ENCODE data around the gene CAMTA2.

CAMTA2 gene

DNA sequence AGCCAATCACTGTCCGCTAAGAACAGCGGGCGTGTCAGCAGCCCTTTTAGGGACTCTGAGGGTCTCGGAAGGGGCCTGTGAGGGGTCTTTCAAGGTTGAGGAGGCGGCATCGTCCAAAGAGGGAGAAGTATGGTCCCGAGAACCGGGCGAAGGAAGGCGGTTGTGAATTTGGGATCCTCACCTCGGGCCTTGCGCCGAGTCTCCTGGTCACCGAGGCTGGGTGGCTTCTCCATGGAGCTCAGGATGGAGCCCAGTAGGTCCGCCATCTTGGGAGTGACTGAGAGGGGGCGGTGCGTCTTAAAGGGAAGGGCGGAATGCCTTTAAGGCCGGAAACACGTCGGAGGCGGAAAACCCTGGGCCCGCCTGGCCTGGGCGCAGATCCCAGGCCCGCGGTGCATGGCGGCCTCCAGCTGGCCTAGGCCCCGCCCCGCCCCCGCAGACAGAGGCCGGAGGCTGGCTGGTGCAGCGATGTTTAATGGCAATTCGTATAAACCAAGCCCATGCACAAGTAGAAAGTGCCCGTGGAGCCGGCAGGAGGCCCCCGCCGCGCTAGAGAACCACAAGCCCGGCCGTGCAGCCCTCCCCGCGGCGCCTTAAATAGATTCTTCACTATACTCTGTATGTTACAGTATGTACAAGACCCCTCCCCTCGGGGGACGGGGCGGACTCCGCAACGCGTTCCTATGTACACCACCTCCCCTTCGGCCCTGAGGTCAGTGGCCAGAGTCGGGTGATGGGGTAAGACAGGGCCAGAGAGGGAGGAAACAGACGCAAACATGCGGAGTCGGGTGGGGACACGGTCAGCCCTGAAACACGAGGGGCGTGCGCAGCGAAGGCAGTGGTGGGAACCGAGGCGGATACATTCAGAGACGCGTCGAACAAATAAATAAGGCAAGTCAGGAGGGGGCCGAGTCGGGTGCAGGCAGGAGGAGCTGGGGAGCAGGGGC, 19.7 kb downstream of the CAMTA2 start, which contains the start of gene SPAG7:
TSS of gene SPAG7 (minus strand) at position 279 of the 947 bp plus-strand sequence. CDS start at position 266, 13 bp downstream.
- peak; percentile 88 for DNase-seq

DNA sequence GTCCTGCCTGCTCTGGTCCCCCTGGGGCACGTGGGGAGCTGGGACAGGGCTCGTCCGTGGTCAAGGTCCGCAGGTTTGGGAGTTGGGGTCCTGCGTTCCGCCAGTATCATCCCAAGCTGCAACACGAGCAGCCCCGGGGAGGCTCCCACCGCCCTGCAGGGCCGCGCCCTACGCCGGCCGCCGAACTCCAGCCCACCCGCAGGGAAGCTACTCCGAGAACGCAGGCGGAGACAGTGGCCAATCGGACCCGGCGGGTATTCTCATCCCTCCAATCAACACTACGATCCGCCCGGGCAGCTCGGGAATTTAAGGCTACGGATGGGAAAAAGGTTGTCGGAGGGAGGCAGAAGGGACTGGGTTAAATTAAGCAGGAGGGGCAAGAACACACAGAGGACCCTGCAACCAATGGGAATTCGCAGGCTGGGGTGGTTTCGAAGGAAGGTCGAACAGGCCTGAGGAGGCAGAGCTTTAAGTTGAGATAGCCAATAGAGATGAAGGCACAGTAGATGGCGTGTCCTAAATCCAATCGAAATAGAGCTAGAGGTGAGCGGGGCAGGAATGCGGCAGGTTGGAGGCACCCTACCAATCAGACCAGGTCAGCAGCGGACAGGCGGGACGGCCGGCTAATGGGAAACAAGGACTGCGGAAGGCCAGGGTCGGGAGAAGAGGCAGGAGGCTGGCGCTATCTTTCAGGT, 20.5 kb downstream of the CAMTA2 start:
- DNase-seq = peak; percentile 91

DNA sequence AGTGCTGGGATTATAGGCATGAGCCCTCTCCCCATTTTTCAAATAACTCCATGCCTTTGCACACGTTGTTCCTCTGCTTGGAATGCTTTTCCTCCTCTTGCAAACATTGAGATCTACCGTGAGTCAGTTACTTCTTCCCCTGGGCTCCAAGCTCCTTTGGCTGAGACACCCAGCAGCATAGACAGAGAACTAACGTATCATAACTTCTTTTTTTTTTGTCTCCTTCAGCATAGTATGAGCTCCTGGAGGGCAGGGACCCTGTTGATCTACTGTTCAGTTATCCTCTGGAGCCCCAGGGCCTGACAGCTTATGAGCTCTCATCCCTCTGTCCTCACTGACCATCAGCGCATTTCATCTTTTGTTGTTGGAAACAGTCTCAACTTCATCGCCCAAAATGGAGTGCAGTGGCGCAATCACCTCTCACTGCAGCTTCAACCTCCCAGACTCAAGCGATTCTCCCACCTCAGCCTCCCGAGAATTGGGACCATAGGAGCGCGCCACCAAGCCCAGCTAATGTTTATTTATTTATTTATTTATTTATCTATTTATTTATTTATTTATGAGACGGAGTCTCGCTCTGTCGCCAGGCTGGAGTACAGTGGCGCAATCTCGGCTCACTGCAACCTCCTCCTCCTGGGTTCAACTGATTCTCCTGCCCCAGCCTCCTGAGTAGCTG, 22.0 kb downstream of the CAMTA2 start:
- no peak for DNase-seq

DNA sequence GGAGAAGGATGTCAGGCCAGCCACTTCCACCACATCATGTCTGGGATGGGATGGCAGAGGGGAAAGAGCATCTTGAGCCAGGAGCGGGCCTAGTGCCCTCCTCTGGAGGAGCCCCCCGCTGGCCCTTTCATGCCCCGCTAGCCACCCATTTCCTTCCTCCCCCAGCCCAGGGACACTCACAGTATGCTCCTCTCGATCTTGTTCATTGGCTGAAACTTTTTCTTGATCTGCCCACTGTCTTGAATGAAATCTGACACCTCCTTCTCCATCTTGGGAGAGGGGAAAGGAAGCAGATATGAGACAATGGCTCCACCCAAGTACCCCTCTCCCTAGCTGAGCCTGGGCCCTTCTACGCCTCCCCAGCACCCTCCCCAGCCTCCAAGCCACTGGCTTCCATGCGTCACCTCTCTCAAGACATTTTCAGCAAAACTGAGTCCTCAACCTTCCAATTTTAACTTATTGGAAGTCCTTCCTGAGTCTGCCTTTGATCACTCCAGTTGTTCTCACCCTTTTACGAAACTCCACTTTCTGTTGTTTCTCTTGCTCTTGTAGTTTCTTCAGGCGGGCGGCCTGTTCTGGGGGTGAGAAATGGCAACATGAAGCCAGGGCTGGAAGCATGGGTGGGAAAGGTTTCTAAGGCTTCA, 27.1 kb downstream of the CAMTA2 start:
- no peak for DNase-seq

DNA sequence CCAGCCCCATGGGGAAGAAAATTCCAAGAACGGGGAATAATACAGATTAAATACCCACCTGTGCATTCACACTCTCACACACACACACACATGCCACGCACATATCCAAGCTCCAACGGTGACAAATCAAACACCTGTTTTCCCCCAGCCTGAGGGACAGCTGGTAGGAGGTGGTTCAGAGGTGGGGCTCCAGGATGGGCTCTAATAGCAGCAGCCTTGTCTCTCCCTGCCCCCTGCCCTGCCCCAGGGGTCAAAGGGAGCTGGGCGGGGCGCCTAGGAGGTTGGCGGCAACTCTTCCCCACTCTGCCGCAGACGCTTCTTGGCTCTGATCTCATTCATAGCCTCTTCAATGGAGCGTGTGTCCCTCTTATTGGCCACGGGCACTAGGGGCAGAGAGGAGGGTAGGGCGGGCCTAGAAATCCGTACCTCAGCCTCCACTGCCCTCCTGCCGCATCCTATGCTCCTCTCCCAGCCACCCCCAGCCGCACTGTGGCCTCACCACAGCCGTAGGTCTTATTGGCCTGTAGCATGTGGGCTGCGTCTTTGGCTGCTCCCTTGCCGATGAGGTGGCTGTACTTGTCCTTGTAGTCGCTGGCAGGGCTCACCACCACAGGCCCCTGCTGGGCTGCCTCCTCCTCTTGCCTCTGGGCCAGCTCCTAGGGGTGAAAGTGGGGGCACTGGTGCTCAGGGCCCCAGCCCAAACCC, 28.1 kb downstream of the CAMTA2 start:
- no peak for DNase-seq

DNA sequence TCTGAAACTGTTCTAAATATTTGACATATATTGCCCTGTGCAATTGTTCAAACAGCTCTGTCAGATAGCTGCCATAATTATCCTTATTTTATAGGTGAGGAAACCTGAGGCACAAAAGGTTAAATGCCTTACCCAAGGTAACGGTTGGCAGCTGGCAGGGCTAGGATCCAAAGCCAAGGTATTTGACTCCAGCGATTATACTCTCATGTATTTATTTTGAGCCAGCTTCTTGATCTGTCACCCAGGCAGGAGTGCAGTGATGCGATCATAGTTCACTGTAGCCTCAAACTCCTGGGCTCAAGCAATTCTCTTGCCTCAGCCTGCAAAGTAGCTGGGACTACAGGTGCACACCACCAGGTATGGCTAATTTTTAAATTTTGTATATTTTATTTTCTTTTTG, 29.4 kb downstream of the CAMTA2 start:
- no peak for DNase-seq

DNA sequence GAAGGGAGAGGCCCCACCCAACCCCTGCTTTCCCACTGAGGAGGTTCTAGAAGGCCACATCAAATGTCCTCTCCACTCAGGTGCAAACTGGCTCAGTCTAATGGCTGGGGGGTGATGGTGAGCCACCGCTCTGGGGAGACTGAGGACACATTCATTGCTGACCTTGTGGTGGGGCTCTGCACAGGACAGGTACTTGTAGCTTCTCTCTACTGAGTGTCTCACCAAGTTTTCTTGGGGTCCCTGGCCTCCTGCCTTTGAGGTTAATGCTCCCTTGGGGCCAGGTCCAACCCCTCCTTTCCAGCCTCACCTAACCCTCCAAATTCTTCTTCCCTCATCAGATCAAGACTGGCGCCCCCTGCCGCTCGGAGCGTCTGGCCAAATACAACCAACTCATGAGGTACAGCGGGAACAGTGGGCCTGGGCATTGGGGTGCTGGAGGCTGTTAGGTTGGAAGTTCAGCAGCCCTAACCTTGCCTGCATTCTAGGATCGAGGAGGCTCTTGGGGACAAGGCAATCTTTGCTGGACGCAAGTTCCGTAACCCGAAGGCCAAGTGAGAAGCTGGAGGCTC, 30.9 kb downstream of the CAMTA2 start:
- no peak for DNase-seq

DNA sequence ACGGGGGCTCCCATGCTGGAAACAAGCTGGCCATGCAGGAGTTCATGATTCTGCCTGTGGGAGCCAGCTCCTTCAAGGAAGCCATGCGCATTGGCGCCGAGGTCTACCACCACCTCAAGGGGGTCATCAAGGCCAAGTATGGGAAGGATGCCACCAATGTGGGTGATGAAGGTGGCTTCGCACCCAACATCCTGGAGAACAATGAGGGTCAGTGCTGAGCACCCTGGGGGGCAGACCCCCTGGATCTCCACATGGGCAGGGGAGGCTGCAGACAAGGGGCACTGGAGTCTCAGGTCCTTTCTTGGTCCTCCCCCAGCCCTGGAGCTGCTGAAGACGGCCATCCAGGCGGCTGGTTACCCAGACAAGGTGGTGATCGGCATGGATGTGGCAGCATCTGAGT, 32.4 kb downstream of the CAMTA2 start:
- DNase-seq = no peak

DNA sequence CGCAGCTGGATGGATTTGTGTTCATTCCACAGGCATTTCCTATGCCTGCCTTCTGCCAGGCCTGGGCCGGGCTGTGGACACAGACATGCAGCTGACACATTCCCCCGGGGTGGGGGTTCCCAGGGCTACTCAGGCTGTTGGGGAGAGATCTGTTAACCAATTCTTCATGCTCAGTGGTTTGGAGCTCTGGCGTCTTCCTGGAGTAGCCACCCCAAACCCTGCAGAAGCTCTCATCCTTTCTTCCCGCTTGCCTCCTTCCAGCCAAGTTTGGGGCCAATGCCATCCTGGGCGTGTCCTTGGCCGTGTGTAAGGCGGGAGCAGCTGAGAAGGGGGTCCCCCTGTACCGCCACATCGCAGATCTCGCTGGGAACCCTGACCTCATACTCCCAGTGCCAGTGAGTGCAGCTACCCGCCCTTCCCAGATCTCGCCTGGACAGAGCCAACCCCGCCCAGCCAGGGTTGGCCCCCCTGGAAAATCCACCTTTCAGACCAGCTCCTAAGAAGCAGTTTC, 34.0 kb downstream of the CAMTA2 start:
- no peak for DNase-seq

DNA sequence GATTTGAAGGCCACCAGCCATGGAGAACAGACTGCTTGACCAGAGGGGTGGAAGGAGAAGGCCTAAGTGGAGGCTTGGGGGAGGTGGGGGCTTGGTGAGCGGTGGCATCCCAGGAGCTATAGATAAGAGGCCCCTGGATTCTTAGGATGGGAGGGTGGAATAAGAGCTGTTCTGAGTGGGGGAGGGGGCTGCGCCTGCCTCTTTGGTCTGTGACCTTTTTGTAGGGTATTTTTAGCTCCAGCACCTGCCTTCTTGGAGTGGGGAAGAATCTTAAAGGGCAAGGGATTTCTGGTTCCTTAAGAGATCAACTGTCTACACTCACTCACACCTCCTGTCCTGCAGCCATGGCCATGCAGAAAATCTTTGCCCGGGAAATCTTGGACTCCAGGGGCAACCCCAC, 36.0 kb downstream of the CAMTA2 start:
- DNase-seq = no peak

DNA sequence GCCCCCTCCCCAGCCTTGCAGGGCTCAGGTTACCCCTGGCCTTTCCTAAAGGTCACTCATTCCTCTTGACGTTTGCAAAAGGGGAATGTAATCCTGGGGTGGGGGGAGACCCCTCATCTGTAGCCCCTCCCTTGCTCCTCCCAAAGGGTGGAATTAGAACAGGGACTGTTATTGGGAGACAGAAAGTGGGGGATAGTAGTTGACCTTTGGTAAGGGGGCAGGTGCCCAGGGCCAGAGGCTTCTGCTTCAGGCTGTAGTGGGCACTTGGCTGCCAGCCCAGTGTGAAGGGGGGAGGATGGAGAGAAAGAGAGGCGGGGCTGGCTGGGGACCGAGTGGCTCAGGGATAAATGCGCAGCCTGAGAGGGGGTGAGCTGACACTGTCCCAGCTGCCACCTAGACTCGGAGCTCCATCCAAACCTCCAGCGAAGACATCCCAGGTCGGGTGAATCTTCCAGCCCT, 36.7 kb downstream of the CAMTA2 start, which contains the start of gene ENO3:
TSS of gene ENO3 (plus strand) at position 374 of the 459 bp plus-strand sequence. CDS start 711 bp downstream, outside the sequence.
- DNase-seq = no peak

DNA sequence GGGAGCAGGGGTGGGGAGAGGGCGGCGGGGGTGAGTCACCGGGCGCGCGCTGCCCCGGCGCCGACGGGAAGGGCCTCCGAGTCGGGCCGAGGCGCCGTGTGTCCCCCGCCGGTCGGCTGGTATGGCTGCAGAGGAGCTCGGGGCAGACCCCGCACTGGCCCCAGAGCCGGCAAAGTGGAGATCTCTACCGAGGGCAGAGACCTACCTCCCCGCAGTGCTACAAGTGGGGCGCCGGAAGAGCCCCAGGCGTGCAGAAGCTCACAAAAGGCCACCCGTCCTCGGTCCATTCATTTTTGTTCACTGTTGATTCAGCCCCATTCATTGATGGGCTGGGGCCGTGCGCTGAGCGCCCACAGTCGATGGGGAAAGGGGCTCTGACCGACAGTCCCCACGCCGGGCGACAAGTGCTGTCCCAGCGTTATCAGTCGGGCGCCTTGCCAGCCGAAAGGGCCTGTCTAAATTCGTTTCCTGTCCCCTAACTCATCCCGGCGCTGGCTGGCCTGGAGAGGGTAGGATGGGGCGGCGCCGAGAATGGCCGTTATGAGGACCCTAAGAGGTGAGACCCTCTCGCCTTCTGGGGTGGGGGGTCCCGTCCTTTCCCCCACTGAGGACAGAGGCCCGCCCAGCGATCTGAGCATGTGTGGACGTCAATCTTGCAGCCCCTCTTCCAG, 37.3 kb downstream of the CAMTA2 start:
- DNase-seq = no peak

DNA sequence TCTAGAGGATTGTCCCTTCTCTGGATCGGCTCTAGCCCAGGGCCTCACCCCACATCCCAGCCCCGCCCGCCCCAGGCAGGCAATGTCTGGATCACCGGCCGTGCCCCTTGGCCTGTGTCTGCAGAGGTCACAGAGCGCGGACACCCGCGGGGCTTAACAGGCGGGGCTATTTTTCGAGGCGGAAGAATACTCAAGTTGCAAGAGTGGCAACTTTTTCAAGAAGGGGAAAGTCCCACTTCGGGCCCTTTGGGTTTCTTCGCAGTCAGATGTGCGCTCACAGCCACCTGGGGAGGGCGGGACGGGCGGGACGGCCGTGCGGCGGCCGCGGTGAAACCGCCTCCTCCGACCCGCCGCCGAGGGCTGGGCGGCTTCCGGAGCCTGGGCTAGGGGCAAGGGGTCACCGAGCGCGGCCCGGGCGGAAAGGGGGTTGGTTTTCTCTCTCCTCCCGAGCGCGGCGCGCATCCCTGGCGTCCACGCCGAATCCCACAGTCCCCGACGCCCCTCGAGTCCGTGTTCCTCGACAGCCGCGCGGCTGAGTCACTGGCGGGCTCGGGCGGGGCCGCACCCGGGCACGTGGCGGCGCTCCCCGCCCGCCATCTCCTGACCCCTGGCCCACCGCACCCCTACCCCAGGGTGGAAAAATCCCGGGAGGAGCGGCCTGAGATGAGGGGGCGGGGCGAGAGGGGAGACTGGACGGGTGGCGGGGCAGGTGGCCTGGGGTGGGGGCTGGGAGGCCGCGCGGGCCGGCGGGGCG, 38.0 kb downstream of the CAMTA2 start:
- peak; percentile 52 for DNase-seq

DNA sequence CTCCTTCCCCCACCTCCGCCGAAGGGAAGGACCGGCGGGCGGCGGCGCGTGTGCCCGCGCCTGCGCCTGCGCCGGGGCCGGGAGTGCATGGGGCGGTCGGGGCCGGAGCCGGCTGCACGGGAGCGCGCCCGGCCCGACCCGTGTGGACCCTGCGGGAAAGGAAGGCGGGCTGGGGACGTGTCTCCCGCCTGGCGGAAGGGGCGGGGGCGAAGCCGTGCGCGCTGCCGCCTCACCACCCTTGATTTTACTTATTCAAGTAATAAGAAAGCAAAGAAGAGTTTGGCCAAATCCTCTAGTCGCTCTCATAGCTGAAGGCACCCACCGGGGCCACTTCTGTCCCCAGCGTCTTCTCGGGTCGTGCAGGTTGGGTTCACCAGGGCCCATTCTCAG, 38.5 kb downstream of the CAMTA2 start:
- DNase-seq = peak; percentile 81

DNA sequence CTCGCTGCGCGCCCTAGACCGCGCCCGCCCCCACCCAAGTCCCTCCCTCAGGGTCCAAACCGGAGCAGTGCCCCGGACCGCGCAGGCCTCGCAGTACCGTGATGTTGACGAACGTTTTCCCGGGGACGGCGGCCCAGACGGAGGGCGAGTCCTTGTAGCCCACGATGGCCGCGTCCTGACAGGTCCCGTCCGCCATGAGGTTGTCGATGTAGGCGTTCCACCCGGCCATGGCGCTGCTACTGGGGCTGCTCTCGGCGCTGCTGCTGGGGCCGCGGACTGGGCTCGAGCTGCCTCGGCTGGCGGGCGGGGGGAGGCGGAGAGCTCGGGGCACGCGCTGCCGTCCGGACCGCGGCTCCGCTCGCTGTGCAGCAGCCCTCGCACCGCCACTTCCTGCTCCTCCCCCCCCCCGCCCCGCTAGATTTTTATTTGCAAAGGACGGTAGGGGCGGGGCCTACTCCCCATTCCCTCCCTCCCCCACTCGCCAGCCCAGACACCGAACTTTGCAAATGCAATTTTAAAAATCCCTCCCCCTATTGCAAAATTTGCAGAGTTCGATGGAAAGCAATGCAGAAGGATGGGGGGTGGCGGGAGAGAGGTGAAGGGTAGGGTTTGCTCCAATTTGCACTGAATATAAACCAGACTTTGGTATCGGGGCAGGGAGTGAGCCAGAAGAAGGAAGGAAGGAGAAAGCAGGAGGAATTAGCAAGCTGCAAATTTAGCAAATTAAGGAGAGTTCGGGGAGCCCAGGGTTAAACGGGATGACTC, 39.1 kb downstream of the CAMTA2 start, which contains the start of gene PFN1:
TSS of gene PFN1 (minus strand) at position 365 of the 765 bp plus-strand sequence. CDS start at position 229, 136 bp downstream.
- peak; percentile 81 for DNase-seq

DNA sequence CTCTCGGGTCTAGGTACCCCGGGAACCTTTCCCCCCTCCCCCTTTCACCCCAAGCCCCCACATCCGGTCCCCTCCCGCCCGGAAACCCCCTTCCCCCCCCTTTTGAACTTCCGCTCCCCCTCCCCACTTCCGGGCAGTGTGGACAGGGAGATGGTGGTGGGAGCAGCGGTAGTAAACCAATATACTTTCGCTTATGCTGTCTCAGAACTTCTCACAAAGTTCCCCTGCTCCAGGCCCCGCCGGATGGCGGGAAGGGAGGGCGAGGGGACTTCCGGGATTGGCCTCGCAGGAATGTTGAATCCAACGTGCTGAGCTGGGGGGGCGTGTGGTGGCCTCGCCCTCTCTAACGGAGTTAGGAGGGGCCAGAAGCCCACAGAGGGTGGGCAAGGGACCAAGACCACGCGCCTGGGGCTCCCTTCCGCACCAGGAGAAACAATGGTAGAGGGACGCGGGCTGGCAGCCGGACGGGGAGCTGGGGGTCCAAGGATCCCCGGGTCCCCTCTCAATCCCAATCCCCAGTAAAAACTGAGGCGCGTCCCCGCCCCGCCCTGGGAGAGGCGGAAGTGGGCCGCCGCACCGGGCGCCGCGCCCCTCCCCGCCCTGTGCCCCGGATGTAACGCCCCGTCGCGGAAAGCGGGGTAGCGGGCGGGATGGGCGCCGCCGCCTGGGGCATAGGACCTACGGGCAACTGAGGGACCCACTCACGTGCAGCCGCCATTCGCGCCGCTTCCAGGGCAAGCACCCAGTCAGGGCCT, 39.9 kb downstream of the CAMTA2 start:
- no peak for DNase-seq

DNA sequence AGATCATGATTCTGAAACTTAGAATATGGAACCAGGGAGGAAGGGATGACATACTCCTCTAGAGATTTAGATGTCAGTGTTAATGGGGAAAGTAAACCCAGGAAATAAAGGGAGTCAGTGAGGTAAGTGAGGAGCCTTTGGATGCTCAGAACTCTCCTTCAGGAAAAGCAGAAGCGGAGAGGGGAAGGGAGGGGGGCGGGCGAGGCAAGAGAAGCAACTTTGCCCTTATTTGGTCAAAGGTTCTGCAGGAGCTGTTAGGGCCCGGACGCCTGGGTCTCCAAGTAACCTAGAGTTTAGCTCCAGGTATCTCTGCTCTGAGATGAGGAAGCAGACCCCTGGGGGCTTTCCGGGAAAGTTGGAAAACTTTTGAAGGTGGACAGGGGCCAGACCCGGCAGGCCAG, 40.5 kb downstream of the CAMTA2 start:
- DNase-seq = no peak

DNA sequence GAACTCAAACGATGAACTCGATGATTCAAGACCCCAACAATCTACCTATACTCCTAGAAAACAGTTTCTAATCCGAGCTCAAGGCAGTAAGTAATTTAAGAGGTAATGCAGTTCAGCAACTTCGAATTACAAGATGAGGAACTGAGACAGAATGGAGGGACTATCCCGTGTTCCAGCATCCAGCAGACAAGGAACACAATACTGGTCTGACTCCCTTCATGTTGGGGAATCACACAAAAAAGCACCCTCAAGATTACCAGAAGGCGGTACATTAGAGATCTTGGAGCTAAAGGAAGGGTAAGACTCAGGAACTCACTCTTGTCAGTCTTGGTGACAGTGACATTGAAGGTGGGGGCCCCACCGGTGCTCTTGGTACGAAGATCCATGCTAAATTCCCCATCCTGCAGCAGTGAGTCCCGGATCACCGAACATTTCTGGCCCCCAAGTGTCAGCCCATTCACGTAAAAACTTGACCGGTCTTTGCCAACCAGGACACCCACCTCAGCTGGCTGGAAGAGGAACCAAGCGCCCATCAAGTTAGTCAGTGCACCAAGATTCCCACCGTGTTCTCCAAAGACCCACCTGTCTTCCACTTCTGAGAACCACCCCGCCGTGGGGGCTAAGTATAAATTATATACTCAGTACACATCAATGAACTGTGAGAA, 41.0 kb downstream of the CAMTA2 start:
- no peak for DNase-seq

Measured in GOT3 (cell line).